HepG2 (cell line): Measurements from ENCODE around the gene CCDC82. TPM values are rescaled to one million over a fixed set of nuclear protein-coding genes. Genes with fewer than 3 reads are reported as not detected.
A peak's percentile ranks its signal among the peaks of the same experiment; 100 is the strongest.

ENCODE experiments used
- DNMT1 ChIP-seq: sonication (generic); formaldehyde crosslinking; IDR thresholded peaks from 2 replicates; pipeline ENCODE4 v1.5.1; 2020; ENCODE audit warnings: mild to moderate bottlenecking, missing genetic modification reagents
- GABPB1 ChIP-seq: IDR thresholded peaks from 2 replicates; pipeline ENCODE4 v1.6.1; 2016; ENCODE audit warnings: mild to moderate bottlenecking, missing genetic modification reagents, moderate library complexity, missing compliant biosample characterization
- HNRNPL ChIP-seq: fragments of 200-400 bp; formaldehyde crosslinking; IDR thresholded peaks from 2 replicates; pipeline ENCODE4 v1.6.1; 2017; ENCODE audit warnings: mild to moderate bottlenecking, low read depth, low read length
- HNRNPUL1 ChIP-seq: fragments of 200-400 bp; formaldehyde crosslinking; IDR thresholded peaks from 2 replicates; pipeline ENCODE4 v1.6.1; 2017; ENCODE audit warnings: low read depth, mild to moderate bottlenecking, low read length, moderate library complexity
- IKZF4 ChIP-seq: sonication (generic); formaldehyde crosslinking; IDR thresholded peaks from 2 replicates; pipeline ENCODE4 v1.5.1; 2020; ENCODE audit warnings: borderline replicate concordance, mild to moderate bottlenecking, low read depth, missing genetic modification reagents; ENCODE audit errors: not compliant biosample characterization
- SETDB1 ChIP-seq: sonication (generic); formaldehyde crosslinking; IDR thresholded peaks from 2 replicates; pipeline ENCODE4 v1.5.1; 2020; ENCODE audit warnings: missing genetic modification reagents, mild to moderate bottlenecking, borderline replicate concordance
- SNRNP70 ChIP-seq: fragments of 200-400 bp; formaldehyde crosslinking; IDR thresholded peaks from 2 replicates; pipeline ENCODE4 v1.6.1; 2017; ENCODE audit warnings: mild to moderate bottlenecking, low read depth, low read length, moderate library complexity
- TFDP1 ChIP-seq: IDR thresholded peaks from 2 replicates; pipeline ENCODE4 v1.6.1; 2016; ENCODE audit warnings: missing compliant biosample characterization, missing genetic modification reagents, borderline replicate concordance
- ZNF274 ChIP-seq: sonication (generic); formaldehyde crosslinking; IDR thresholded peaks from 2 replicates; pipeline ENCODE4 v1.5.1; 2020; ENCODE audit warnings: mild to moderate bottlenecking, missing genetic modification reagents
- ZNF3 ChIP-seq: IDR thresholded peaks from 2 replicates; pipeline ENCODE4 v1.7.0; 2017; ENCODE audit warnings: inconsistent platforms
- ZNF546 ChIP-seq: sonication (generic); formaldehyde crosslinking; conservative IDR thresholded peaks from 2 replicates; pipeline ENCODE4 v1.8.1; 2023; ENCODE audit warnings: mild to moderate bottlenecking, missing genetic modification reagents
- polyA plus RNA-seq, 8 experiments: library from polyadenylated mRNA; depleted of rRNA in 3 of 8; stranded (reverse) in 7 of 8; unstranded in 1 of 8; fragments of >200 nt; fragmentation: Illumina TruSeq in 4 of 8; extraction: Trizol in 4 of 8; gene quantifications; 2 replicates each; pipeline versions ENCODE4 v1.2.1 to v1.2.3, GENCODE V29; 2011 to 2016; ENCODE audit warnings: low read depth in 4 of 8, missing spikeins in 1 of 8, mixed read lengths in 1 of 8; ENCODE audit not compliant: insufficient read depth in 1 of 8
- total RNA-seq, 5 experiments: library from RNA; depleted of rRNA; stranded (reverse); fragments of >200 nt; fragmentation: Illumina TruSeq; extraction: Trizol; gene quantifications; 2 replicates each; pipeline ENCODE4 v1.2.3, GENCODE V29; 2016; ENCODE audit warnings: low read depth in 1 of 5
- TF ChIP-seq, protein P1 (sequence below): sonication (generic); formaldehyde crosslinking; IDR thresholded peaks from 2 replicates; pipeline ENCODE4 v1.8.1; 2023; ENCODE audit warnings: missing genetic modification reagents, inconsistent platforms, borderline replicate concordance
- TF ChIP-seq, protein P2 (sequence below): sonication (generic); formaldehyde crosslinking; IDR thresholded peaks from 2 replicates; pipeline ENCODE4 v1.8.0; 2022; ENCODE audit warnings: missing genetic modification reagents, mild to moderate bottlenecking, moderate library complexity, borderline replicate concordance
- TF ChIP-seq, protein P3 (sequence below): sonication (generic); IDR thresholded peaks from 2 replicates; pipeline ENCODE4 v1.6.1; 2016; ENCODE audit warnings: low read depth, borderline replicate concordance
- TF ChIP-seq, protein P4 (sequence below): sonication (generic); formaldehyde crosslinking; IDR thresholded peaks from 2 replicates; pipeline ENCODE4 v1.9.0; 2021; ENCODE audit warnings: missing genetic modification reagents, borderline replicate concordance

CCDC82 gene
- total and polyA plus RNA-seq, 2 of the 13 experiments (the other 11 are each of a cell fraction or from before 2014, with no cell fraction given): 19.7 to 25.7 TPM

DNA sequence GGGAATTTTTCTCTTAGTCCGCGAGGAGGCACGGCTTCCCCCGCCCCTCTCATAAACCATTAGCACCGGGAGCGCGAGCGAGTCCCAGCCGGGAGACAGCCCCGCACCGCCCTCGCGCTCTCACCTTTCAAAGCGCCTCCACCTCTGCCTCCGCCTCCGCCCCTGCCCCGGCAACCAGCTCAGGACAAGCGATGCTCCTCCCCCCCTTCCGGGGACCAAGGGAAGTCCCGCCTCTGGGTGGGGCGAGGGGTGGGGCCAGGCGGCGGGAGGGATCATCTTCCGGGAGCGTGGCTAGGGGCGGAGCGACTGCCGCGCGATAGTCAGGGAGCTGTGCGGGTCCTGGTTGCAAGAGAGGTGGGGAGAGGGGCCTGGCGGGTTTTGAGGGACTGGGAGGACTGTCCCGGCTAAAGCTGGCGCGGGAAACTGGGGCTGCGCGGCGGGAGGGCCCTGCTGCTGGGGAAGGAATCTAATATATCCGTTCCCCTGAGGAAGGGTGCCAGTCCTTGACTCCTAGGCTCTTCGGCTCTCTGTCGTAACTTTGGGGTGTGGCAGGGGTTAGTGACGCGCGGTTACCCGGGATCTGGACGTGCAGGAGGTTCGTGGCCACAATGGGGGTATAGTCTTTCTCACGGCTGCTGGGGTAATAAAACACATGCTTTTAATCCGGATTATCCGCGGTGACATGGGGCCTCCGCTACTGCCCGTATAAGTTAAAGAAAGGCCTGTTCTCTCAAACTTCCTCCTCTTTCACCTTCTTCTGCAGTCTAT, at the start of gene CCDC82, which contains the start of gene JRKL (continued):
- 0 out of 2 replicates have a peak, but pooled peaks have one; percentile 37 for TF ChIP-seq DNMT1 (CRISPR knock-in tag)
- TF ChIP-seq, protein P1, sequence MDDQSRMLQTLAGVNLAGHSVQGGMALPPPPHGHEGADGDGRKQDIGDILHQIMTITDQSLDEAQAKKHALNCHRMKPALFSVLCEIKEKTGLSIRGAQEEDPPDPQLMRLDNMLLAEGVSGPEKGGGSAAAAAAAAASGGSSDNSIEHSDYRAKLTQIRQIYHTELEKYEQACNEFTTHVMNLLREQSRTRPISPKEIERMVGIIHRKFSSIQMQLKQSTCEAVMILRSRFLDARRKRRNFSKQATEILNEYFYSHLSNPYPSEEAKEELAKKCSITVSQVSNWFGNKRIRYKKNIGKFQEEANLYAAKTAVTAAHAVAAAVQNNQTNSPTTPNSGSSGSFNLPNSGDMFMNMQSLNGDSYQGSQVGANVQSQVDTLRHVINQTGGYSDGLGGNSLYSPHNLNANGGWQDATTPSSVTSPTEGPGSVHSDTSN (CRISPR knock-in tag): peak; percentile 25; the same call in 1 of the 2 replicates
- peak; percentile 33; the same call in 1 of the 2 replicates for TF ChIP-seq ZNF546 (CRISPR knock-in tag)
- TF ChIP-seq ZNF3 (CRISPR knock-in tag): no peak
- peak; percentile 28; the same call in 1 of the 2 replicates for TF ChIP-seq ZNF274 (CRISPR knock-in tag)
- 0 out of 2 replicates have a peak, but pooled peaks have one; percentile 38 for TF ChIP-seq SETDB1 (CRISPR knock-in tag)
- peak; percentile 97 for TF ChIP-seq GABPB1 (CRISPR knock-in tag)
- TF ChIP-seq IKZF4: peak; percentile 34
- TF ChIP-seq SNRNP70: no peak
- peak; percentile 82 for TF ChIP-seq TFDP1 (CRISPR knock-in tag)
- 0 out of 2 replicates have a peak, but pooled peaks have one; percentile 8 for TF ChIP-seq HNRNPL
- TF ChIP-seq, protein P2, sequence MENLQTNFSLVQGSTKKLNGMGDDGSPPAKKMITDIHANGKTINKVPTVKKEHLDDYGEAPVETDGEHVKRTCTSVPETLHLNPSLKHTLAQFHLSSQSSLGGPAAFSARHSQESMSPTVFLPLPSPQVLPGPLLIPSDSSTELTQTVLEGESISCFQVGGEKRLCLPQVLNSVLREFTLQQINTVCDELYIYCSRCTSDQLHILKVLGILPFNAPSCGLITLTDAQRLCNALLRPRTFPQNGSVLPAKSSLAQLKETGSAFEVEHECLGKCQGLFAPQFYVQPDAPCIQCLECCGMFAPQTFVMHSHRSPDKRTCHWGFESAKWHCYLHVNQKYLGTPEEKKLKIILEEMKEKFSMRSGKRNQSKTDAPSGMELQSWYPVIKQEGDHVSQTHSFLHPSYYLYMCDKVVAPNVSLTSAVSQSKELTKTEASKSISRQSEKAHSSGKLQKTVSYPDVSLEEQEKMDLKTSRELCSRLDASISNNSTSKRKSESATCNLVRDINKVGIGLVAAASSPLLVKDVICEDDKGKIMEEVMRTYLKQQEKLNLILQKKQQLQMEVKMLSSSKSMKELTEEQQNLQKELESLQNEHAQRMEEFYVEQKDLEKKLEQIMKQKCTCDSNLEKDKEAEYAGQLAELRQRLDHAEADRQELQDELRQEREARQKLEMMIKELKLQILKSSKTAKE: no peak
- TF ChIP-seq, protein P3, sequence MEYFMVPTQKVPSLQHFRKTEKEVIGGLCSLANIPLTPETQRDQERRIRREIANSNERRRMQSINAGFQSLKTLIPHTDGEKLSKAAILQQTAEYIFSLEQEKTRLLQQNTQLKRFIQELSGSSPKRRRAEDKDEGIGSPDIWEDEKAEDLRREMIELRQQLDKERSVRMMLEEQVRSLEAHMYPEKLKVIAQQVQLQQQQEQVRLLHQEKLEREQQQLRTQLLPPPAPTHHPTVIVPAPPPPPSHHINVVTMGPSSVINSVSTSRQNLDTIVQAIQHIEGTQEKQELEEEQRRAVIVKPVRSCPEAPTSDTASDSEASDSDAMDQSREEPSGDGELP: peak; percentile 4; the same call in 1 of the 2 replicates
- no peak for TF ChIP-seq HNRNPUL1
- TF ChIP-seq, protein P4, sequence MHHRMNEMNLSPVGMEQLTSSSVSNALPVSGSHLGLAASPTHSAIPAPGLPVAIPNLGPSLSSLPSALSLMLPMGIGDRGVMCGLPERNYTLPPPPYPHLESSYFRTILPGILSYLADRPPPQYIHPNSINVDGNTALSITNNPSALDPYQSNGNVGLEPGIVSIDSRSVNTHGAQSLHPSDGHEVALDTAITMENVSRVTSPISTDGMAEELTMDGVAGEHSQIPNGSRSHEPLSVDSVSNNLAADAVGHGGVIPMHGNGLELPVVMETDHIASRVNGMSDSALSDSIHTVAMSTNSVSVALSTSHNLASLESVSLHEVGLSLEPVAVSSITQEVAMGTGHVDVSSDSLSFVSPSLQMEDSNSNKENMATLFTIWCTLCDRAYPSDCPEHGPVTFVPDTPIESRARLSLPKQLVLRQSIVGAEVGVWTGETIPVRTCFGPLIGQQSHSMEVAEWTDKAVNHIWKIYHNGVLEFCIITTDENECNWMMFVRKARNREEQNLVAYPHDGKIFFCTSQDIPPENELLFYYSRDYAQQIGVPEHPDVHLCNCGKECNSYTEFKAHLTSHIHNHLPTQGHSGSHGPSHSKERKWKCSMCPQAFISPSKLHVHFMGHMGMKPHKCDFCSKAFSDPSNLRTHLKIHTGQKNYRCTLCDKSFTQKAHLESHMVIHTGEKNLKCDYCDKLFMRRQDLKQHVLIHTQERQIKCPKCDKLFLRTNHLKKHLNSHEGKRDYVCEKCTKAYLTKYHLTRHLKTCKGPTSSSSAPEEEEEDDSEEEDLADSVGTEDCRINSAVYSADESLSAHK (CRISPR knock-in tag): no peak
